HG03342 (cell line): Measurements from ENCODE around the gene ALPI.
"Not testable (repeated sequence)": the region's sequence is repeated elsewhere in the genome, so short reads cannot be mapped to it uniquely, and the experiment has no call there.

Source experiments
- ATAC-seq: cut with Tn5 transposase; IDR thresholded peaks from one replicate; pipeline ENCODE4 v1.9.1; 2021; ENCODE audit warnings: mild to moderate bottlenecking, moderate library complexity; ENCODE audit not compliant: unreplicated experiment

The ALPI gene

GRCh38 chr2:232441147-232441651 is 14.8 kb upstream of the ALPI start:
- no peak for ATAC-seq

DNA sequence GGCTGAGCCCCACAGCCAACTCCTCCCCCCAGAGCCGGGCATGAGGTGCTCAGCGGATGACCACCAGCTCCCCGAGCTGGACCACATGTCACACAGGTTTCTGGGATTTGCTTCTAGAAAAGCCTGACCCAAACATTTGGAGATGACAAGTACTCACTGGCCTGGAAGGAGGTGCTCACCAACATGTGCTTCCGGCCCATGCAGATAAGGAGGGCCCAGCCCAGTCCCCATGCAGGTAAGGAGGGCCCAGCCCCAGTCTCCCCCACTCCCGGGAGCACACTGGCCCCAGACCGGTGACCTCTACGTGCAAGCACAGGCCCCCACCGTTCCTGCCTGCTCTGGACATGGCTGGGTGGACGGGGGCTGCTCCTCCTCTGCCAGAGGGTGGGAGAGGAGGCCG is 14.0 kb upstream of the ALPI start:
- not testable (repeated sequence) for ATAC-seq

GRCh38 chr2:232442431-232442830 is 13.5 kb upstream of the ALPI start:
- ATAC-seq: not testable (repeated sequence)

DNA sequence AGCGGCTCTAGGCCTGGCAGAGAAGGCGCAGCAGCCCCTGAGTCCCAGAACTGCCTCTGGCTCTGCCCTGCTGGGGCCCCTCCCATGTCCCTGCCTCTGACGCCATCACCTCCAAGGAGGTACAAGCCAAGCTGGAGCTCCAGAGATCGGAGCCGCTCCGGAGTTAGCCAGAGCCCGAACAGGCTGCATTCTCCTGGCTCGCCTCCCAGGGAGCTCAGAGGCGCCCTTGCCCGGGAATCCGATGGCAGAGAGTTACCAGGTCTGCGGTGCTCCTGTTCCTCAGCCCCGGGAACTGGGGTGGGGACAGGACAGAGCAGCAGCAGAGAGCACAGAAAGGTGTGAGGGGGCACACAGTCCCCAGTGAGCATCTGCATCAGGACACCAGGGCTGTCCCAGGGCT is 12.9 kb upstream of the ALPI start:
- not testable (repeated sequence) for ATAC-seq

- not testable (repeated sequence) for ATAC-seq
These were observed 12.1 kb upstream of the ALPI start for GRCh38 chr2:232443669-232444408.

GRCh38 chr2:232444409-232445148 is 11.4 kb upstream of the ALPI start:
- peak; percentile 38 for ATAC-seq

DNA sequence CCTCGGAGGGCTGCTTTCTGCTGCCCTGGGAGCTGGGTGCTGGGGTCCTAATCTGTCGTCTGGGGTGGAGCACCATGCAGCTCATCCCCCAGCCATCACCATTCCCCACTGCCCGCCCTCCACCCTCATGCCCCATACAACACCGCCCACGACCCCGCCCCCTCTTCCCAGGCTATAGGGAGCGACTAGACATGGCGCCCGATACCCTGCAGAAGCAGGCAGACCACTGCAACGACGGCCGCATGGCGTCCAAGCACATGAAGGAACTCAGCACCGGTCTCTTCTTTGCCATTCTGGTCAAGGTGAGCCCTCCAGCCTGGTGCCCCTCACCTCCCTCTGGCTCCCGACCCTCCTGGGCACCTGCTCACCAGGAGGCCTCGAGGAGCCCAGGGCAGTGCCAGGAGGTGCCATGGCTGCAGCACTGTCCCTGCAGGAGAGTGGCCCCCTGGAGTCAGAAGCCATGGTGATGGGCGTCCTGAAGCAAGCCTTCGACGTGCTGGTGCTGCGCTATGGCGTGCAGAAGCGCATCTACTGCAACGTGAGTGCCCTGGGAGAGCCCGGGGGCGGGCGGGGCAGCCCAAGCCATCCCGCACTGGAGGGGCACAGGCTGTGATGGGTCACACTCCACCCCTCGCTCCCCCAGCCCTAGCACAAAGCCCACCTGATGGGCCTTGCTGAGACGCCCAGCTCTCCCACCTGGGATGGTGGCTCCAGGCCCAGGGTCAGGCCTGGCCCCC is 10.6 kb upstream of the ALPI start:
- not testable (repeated sequence) for ATAC-seq

- ATAC-seq: not testable (repeated sequence)
These were observed 9.6 kb upstream of the ALPI start for GRCh38 chr2:232446266-232446777.

DNA sequence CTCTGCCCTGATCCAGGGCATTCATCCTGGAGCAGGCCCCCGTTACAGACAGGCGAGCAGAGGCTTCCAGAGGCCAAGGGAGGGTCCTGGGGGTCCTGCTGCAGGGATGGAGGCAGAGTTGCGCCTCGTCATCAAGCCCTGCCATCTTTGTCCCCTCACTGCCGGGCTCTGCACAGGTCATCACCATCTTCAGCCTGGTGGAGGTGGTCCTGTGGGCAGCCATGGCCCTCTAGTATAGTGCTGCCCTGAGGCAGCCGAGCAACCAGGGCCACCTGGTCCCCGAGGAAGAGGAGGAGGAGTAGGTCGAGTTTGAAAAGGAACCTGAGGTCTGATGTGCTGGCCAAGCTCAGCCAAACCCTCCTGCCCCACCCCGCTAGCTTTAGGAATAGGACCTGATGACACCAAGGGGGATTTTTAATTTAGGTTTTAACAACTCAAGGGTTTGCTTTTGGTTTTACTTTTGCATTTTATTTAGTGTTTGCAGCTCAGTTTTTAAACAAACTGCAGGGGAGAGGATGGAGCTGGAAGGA is 8.8 kb upstream of the ALPI start:
- ATAC-seq: no peak

- ATAC-seq: no peak
These were observed 8.2 kb upstream of the ALPI start for GRCh38 chr2:232447638-232448303.

DNA sequence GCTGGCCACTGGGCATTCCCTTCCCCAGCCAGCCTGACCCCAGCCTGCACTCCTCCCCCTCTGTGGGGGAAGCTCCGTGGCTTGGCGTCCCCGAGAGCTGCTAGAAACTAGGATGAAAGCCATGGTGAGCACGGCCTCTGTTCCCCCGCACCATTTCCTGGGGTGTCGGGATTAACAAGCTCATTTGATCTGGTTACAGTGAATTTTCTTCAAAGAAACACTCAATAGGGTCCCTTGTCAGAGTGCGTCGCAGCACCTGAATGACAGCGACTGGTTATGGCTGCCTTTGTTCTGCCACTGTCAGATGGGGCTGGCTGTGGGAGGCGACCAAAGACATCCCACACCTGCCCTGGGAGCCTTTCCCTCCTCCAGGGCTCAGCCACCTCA is 7.7 kb upstream of the ALPI start:
- no peak for ATAC-seq

GRCh38 chr2:232449964-232450363 is 6.0 kb upstream of the ALPI start:
- no peak for ATAC-seq

GRCh38 chr2:232451645-232452044 is 4.3 kb upstream of the ALPI start:
- not testable (repeated sequence) for ATAC-seq

DNA sequence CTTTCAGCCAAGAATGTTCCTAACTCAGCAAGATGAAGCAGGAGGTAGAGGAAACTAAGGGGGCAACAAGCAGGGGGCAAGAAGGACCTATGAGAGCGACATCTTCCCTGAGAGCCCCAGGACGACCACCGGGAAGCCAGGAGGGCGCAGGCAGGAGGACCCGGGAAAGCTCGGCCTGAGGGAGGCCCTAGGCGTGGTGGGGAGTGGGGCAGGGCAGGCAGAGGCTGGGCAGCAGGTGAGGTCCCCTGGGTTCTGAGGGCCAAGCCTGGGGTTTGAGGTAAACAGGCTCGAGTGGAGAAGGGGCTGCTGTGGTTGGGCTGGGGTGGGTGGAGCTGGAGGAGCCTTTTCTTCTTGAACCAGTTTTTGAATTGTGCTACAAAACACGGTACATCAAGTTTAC is 1.3 kb upstream of the ALPI start:
- no peak for ATAC-seq

GRCh38 chr2:232456296-232457120 is 555 bp downstream of the ALPI start:
- ATAC-seq: no peak

GRCh38 chr2:232457121-232458011 is 1.4 kb downstream of the ALPI start:
- ATAC-seq: no peak

DNA sequence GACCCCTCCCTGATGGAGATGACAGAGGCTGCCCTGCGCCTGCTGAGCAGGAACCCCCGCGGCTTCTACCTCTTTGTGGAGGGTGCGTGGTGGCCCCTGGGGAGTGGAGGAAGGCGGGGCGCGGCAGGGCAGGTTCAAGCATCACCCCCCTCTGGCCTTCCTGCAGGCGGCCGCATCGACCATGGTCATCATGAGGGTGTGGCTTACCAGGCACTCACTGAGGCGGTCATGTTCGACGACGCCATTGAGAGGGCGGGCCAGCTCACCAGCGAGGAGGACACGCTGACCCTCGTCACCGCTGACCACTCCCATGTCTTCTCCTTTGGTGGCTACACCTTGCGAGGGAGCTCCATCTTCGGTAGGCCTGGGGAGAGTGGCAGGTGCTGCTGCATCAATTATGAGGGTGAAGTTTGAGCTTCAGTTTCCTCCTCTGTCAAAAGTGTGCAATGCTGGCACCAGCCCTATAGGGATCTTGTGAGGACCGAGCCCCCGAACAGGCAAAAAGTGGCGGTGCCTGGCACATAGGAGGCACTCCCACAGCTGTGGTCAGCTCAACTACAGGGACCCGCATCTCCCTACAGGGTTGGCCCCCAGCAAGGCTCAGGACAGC is 2.2 kb downstream of the ALPI start:
- ATAC-seq: no peak
